ENCODE results near the gene USB1.

GRCh38 chr16:57982385-57982784 is 18.8 kb upstream of the USB1 start:
- TF ChIP-seq POLR2A (IDR thresholded peaks at IDR 0.05) (no peak), CTCF (IDR thresholded peaks at IDR 0.05) (no peak)

Measured in heart left ventricle (tissue), 13 donors.